Right lobe of liver (tissue), 6 donors: ENCODE measurements around the gene EMCN. TPM values are rescaled to one million over a fixed set of nuclear protein-coding genes. Genes with fewer than 3 reads are reported as not detected.
"Not testable (repeated sequence)": the region's sequence is repeated elsewhere in the genome, so short reads cannot be mapped to it uniquely, and the experiment has no call there.

Experiments
- ATAC-seq, 4 donors: fragments of 200-7000 bp; cut with Tn5 transposase; one replicate each; pipeline ENCODE4 v1.9.1; 2020; ENCODE audit warnings: mild to moderate bottlenecking in 4 of 4, moderate library complexity in 4 of 4
- DNase-seq, 3 donors: peaks; one replicate each; pipeline ENCODE4 v3.0.0-alpha.2; 2020
- H3K27ac ChIP-seq, 3 donors: fragments of 200-600 bp; one replicate each; pipeline ENCODE4 v1.8.0; 2022
- H3K27me3 ChIP-seq, 2 donors: fragments of 200-600 bp; one replicate each; pipeline ENCODE4 v1.8.0; 2022
- H3K36me3 ChIP-seq, 4 donors: fragments of 200-600 bp; sonication (generic) in 1 of 4; one replicate each; pipeline versions ENCODE4 v1.5.1 to v1.8.0; 2017 to 2022; ENCODE audit warnings: control low read depth in 1 of 4
- H3K4me1 ChIP-seq, 4 donors: fragments of 200-600 bp; sonication (generic) in 1 of 4; one replicate each; pipeline versions ENCODE4 v1.5.1 to v1.8.0; 2017 to 2022; ENCODE audit warnings: control low read depth in 1 of 4
- H3K4me3 ChIP-seq, 3 donors: fragments of 200-600 bp; one replicate each; pipeline ENCODE4 v1.8.0; 2022
- H3K9me3 ChIP-seq, 4 donors: fragments of 200-600 bp; sonication (generic) in 1 of 4; one replicate each; pipeline versions ENCODE4 v1.5.1 to v1.8.0; 2017 to 2022; ENCODE audit warnings: control low read depth in 1 of 4
- CTCF ChIP-seq, 4 donors: fragments of 200-600 bp in 3 of 4; fragments of 450-650 bp in 1 of 4; IDR thresholded peaks; one replicate each; pipeline versions ENCODE4 v1.5.1 to v1.8.0; 2016 to 2022; ENCODE audit warnings: antibody characterized with exemption in 4 of 4, mild to moderate bottlenecking in 2 of 4
- POLR2A ChIP-seq: fragments of 450-650 bp; IDR thresholded peaks from one replicate; pipeline ENCODE4 v1.6.1; 2017; ENCODE audit warnings: antibody characterized with exemption, mild to moderate bottlenecking
- WGBS: methylation state at CpG from one replicate; pipeline ENCODE4 v1.1.6; 2018; ENCODE audit warnings: low coverage, low lambda C conversion rate; ENCODE audit not compliant: insufficient coverage; ENCODE audit errors: missing lambda C conversion rate; 5-methylcytosine and 5-hydroxymethylcytosine counted together
- intact Hi-C, 2 donors: fragments of 100-400 bp; cut with DNase I; formaldehyde crosslinking; loops; one replicate each; pipeline versions ENCODE4 v1.11.2 to v1.14.1; 2022
- total RNA-seq, 6 experiments: library from RNA; depleted of rRNA in 2 of 6; stranded (reverse); fragments of >200 nt in 2 of 6; fragmentation: NEBNext Ultra II Directional in 3 of 6; extraction: Animal tissue kit (Norgen Biotek cat#: 25700) in 3 of 6; gene quantifications; one replicate each; pipeline versions ENCODE4 v1.1.0 to v1.2.4, GENCODE V29; 2016 to 2023
- donor health status: DM: no; HTN: yes; CAD: no.
- donor health status: DM: no; HTN: no; CAD: no.
- donor health status: DM: no; HTN: no; CAD: no.
- donor health status: DM: no; HTN: yes; CAD: no.
- donor health status: DM: no; HTN: yes; CAD: no.

Gene EMCN
- total RNA-seq, 6 experiments from 2014 or later, result 1.9 to 6.8 (median 3.5) TPM

GRCh38 chr4:100533741-100534140 lies 15.9 kb upstream of the EMCN start:
- WGBS, result 56% methylated on average over 1 of the region's 1 CpG
- Histone ChIP-seq H3K4me1 (no peaks in the 10 kb centered on the region), H3K27me3 (no peaks in the 10 kb centered on the region), H3K36me3 (no peaks in the 10 kb centered on the region), H3K27ac (no peak overlapping the region), H3K9me3 (no peaks in the 10 kb centered on the region), H3K4me3 (no peak overlapping the region)
- TF ChIP-seq CTCF (IDR thresholded peaks at IDR 0.05) (no peak), POLR2A (no peak)
- DNase-seq (no peak), ATAC-seq (no peak)
- intact Hi-C loops, result no loop called here

GRCh38 chr4:100530161-100530560 lies 12.3 kb upstream of the EMCN start:
- intact Hi-C loops, DNase-seq, H3K36me3 ChIP-seq, ATAC-seq, H3K27me3 ChIP-seq, H3K4me1 ChIP-seq, H3K9me3 ChIP-seq, H3K27ac ChIP-seq, H3K4me3 ChIP-seq: not testable (repeated sequence)
- WGBS, result 20% methylated on average over 3 of the region's 4 CpGs

- TF ChIP-seq POLR2A, result no peak
- TF ChIP-seq CTCF (IDR thresholded peaks at IDR 0.05), result no peak
- WGBS, result 24% methylated on average over 1 of the region's 1 CpG
- Histone ChIP-seq H3K4me1 (no peaks in the 10 kb centered on the region), H3K9me3 (no peaks in the 10 kb centered on the region), H3K36me3 (no peaks in the 10 kb centered on the region), H3K4me3 (no peak overlapping the region), H3K27ac (no peak overlapping the region), H3K27me3 (no peaks in the 10 kb centered on the region)
- intact Hi-C loops, result no loop called here
- ATAC-seq (no peak), DNase-seq (no peak)
Observed at GRCh38 chr4:100525686-100526085, 7.9 kb upstream of the EMCN start.

- DNase-seq (no peak), ATAC-seq (no peak)
- Histone ChIP-seq H3K27me3 (no peaks in the 10 kb centered on the region), H3K36me3 (no peaks in the 10 kb centered on the region), H3K4me3 (no peak overlapping the region), H3K27ac (no peak overlapping the region), H3K9me3 (no peaks in the 10 kb centered on the region), H3K4me1 (no peaks in the 10 kb centered on the region)
- intact Hi-C loops, result no loop called here
- TF ChIP-seq CTCF (IDR thresholded peaks at IDR 0.05), result no peak
- TF ChIP-seq POLR2A, result no peak
- WGBS, result 24% methylated on average over 2 of the region's 2 CpGs
Observed at GRCh38 chr4:100519205-100519604, 1.4 kb upstream of the EMCN start.

GRCh38 chr4:100516225-100516624 lies 1.6 kb downstream of the EMCN start:
- TF ChIP-seq POLR2A (no peak), CTCF (IDR thresholded peaks at IDR 0.05) (no peak)

More at GRCh38 chr4:100516225-100516624, 1.6 kb downstream of the EMCN start:
- Histone ChIP-seq H3K36me3 (no peaks in the 10 kb centered on the region), H3K27ac (no peak overlapping the region), H3K4me3 (no peak overlapping the region), H3K4me1 (no peaks in the 10 kb centered on the region), H3K27me3 (no peaks in the 10 kb centered on the region), H3K9me3 (no peaks in the 10 kb centered on the region)
- ATAC-seq (no peak), DNase-seq (no peak)
- 46% methylated on average over 7 of the region's 7 CpGs for WGBS
- intact Hi-C loops, result no loop called here
